ENCODE measurements around the gene SPACA4.
"Not testable (repeated sequence)": the region's sequence is repeated elsewhere in the genome, so short reads cannot be mapped to it uniquely, and the experiment has no call there.

GRCh38 chr19:48632286-48632685 is 25.7 kb downstream of the SPACA4 start:
- not testable (repeated sequence) for TF ChIP-seq SUZ12 (IDR thresholded peaks at IDR 0.05; ENCODE audit: extremely low read depth, insufficient read depth, insufficient read length); YY1 (IDR thresholded peaks at IDR 0.05; ENCODE audit: insufficient read depth, insufficient read length); ZNF274 (IDR thresholded peaks at IDR 0.05; ENCODE audit: low read depth, low read length)

Data from NT2/D1 (cell line).